GM19438 (cell line): ENCODE data around the gene ZNF500.

ENCODE experiments used
- ATAC-seq: cut with Tn5 transposase; IDR thresholded peaks from one replicate; pipeline ENCODE4 v1.9.1; 2021; ENCODE audit warnings: low read depth; ENCODE audit not compliant: unreplicated experiment

Gene ZNF500

DNA sequence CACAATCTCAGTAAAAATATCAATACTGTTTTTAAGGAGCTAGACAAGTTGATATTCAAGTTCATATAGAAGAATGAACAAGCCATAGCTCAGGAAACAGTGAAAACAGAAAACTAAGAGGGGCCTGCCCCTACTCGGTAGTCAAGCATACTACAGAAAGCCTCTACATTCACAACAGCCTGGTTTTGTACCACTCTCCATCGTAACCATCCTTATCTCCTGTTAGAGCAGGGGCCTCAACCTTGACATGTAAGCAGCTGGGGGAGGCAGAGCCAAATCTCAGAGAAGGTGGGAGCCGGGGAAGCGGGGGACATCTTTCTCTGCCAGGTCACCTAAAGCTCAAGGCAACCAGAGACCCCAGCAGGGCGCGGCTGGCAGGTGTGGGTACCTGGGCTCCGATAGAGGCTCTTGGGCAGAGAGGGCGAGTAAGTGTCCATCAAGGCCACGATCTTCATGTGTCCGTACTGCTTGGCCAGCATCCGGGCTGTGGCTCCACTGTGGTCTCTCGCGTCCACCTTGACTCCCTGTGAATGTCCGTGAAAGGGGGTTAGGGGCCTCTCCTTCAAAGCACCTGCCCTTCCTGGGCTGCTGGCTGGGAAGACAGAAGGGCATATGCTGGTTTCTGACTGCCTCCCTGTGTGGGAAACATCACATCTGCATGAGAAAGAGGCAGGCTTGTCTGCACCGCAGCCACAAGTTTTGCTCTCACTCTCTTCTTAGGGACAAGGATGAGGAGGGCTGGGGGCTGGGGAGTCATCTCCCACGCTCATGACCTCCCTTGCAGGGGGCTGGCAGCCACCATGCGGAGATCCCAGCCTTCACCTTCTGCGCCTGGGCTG is 53.1 kb downstream of the ZNF500 start:
- no peak for ATAC-seq

DNA sequence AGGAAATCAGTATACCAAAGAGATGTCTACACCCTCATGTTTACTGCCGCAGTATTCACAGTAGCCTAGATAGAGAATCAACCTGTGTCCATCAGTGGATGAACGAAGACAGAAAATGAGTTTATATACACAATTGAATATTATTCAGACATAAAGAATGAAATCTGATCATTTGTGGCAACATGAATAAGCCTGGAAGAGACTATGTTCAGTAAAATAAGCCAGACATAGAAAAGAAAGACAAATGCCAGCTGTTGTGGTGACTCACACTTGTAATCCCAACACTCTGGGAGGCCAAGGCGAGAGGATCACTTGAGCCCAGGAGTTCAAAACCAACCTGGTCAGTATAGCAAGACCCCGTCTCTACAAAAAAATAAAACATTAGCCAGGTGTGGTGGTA is 57.5 kb downstream of the ZNF500 start:
- ATAC-seq = no peak

DNA sequence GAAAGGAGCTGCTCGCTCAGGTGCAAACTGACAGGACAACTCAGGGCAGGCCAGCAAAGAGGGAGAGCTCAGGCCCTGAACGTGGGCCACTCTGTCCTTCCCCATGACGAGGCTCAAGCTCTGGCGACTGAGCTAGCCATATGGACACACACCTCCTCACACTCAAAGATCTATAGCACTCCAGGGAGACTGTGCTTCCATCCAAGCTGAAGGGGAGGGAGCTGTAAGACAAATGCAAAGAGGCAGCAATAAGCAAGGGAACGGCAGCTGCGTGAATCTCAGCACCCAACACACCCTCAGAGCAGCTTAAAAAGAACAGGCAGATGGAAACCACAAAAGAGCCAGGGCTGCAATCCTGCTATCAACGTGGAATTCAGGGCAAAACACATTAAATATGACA is 60.1 kb downstream of the ZNF500 start:
- no peak for ATAC-seq

DNA sequence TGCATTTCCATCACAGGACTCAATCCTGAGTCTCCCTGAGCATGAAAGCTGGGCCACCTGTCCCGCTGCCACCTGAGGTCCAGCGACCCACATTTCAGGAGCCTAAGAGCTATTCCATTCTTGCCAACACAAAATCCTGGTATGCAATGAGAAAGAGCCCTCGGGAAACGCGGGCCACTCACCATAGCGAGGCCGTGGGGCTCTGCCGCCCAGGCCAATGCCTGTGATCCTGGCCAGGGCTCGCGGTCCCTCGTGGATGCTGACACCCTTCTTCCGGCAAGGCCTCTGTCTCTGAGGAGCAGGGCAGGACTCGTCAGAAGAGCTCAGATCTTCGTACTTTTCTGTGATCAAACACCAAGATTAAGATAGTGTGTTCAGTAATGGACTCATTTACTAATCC is 62.0 kb downstream of the ZNF500 start:
- ATAC-seq = no peak

DNA sequence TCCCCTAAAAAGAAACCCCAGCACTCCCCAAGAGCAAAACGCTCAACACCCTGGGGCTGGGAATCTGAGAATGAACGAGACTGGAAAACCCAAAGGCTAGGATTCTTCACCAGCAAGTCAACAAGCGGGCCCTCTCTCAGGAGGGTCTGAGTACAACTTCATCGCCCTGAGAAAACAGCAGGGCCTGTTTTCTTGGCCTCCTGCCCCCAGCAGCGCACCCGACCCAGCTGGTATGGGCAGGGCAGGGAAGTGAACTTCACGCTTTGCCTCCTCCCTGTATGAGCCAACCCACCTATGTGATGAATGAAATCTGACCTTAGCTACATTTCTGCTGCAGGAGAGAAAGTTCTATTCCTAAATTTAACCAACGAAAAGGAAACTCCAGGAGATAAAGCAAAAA is 62.5 kb downstream of the ZNF500 start:
- no peak for ATAC-seq

DNA sequence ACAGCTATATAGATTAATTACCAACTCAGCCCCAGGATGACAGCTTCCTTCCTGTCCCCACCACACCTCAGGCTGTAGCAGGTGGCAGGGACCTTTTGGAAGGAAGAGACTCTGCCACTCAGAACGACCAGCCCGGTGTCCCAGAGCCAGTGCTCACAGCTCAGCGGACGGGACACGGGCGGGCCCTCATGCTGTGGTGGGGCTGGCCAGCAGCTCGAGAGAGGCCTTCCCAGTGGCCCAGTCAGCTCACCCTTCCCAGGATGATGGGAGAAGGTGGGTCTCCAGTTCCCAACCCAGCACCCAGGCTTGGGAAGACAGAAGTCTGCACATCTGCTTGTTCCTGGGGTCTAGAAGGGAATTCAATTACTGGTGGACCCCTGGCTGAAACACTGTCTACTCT is 63.1 kb downstream of the ZNF500 start:
- no peak for ATAC-seq

DNA sequence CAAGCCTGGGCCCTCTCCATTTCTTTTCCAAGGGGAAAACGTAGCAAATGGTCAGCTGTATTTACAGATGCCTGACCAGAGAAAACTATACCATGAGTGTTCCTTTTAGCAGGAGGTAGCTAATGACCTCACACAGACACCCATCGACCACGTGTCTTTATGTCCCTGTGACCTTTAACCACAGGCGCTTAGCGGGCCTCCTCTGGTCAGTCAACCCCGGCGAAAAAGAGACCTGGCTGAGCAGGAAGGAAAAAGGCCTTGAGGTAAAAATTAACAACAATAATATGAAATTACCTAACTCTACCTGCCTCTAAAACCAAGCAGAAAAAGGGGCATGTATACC is 64.5 kb downstream of the ZNF500 start:
- no peak for ATAC-seq

DNA sequence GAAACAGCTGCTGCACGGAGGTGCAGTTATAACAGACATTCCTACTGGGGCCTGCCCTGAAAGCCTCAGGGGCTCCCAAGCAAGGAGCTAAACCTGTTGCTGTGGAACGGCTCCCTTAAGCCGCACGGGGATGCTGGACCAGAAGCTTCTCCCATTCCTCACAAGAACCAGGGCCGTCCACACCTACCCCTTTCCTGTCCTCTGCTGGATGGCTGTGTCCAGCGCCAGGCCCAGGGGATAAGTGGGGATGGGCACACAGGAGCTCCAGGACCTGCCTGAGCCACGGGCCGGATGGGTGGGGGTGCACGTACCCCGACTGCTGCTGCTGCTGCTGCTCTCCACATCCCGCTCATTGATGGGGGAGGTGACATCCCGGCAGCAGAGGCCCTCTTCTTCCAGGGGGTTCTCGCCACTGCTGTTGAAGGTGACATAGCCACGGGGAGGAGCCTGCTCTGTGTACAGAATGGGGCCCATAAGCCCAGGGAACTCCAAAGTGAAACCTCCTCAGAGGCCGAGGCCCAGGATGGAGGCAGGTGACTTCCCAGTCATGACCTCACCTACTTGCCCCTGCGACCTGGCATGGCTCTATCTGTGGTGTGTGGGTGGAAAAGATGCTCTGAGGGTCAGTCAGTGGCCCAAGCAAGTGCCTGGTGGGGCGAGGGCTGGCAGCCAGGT is 65.0 kb downstream of the ZNF500 start:
- no peak for ATAC-seq

DNA sequence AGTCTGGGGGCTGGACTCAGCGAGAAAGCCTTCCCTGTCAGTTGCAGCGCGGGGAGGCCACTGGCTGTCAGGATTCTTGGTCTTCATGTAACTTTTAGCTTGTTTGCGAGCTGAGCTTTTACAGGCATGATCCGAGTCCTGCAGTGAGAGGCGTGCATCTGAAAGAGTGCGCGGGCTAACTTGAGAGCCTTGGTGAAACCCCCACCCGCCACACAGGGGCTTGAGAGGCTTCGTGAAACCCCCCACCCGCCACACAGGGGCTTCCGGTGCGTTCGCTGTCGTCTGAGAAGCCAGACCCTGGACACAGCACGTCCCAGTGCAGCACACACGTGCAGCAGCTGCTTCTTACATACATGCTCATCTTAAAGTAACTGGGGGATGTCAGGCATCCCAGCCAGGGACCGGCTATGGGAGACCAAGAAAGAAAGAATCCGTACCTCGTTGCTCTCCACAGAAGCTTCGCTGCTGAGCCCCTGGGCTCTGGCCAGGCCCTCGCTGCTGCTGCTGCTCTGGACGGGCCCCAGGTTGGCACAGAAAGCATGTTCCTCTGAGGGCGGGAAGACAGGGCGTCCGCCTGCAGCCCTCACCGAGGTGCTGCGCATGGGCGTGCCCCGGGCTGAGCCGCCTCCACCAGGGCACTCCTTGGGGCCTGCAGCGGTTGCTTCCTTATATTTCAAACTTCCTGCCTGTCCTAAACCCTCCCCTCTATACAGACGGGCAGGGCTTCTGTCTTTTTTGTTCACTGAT is 65.8 kb downstream of the ZNF500 start:
- no peak for ATAC-seq

DNA sequence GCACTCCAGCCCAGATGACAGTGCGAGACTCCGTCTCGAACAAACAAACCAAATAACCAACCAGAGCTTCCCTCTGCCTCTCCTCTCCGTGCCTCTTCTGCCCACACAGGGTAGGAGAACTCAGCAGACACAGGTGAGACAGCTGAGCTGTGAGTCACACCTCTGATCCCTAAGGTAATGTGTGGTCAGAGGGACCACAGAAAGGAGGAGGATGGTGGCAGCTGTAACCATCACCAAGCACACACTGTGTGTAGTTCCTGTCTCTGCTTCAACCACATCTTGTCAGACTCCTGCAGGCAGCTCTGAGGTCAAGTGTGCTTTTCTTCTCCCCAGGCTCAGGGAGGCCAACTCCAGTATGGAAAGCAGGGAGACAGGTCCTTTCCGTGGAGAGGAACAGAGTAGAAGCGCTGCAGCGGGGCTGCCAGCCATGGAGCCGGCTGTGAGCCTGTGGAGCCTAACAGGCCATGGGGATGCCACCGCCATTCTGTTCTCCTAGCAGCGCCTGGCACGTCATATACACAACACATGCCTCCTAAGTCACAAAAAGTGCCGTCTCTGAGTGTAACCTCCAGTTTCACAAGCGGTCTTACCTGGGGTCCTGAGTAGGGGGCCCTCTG is 66.5 kb downstream of the ZNF500 start:
- ATAC-seq = no peak

DNA sequence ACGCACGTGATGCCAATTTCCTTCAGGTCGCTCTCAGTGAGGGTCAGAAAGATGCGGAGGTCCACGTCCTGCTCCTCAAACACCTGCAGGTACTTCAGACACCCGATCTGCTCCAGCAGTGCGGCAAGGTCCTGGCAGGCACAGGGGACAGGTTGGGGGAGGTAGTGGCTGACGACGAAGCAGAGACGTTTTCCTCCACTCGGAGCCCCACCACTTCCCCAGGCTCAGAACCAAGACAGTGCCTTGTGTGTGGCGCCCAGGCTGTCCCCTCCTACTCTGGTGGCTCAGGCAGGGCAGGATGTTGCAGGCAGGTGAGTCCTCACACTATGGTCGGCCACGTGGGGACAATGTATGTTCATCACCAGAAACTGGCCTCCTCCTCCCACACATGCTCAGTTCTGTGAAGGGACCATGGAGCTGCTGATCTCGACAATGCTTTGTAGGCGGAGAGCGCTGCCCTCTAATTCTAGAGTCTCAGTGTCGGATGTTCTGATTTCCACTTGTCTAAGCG is 67.9 kb downstream of the ZNF500 start:
- ATAC-seq = no peak

DNA sequence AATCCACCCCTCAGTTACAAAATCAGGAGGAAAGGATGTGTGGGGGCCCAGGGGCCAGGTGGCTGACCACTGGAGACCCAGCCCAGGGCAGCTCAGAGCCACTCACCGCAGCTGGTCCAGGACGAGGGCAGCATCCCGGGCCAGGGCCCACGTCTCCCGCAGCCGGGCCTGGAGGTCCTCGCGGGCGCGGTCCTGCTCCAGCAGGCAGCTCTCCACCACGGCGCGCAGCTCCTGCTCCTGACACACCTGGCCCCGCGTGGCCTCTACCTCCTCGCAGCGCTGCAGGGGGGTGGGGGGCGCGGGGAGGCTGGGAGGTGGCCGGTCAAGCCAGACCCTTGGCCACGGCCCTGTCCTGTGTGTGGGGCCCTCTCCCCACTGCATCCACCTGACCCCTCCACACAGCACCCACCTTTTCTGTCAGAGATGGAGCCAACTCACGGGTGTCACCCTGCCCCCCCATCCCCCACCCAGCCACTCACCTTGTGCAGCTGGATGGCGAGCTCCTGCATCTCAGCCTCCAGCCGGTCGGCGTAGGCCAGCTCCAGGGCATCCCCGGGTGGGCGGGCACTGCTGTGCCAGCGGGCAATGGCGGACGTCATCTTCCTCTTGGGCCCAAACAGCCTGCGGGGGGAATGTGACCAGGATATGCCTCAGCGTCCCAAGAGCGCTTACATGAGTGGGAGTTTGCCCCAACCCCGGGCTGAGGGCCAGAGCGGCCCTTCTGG is 68.5 kb downstream of the ZNF500 start:
- ATAC-seq = no peak
